HepG2 (cell line): ENCODE measurements around the gene GALNT16. TPM values are rescaled to one million over a fixed set of nuclear protein-coding genes. Genes with fewer than 3 reads are reported as not detected.

Experiments
- CBX1 ChIP-seq: IDR thresholded peaks from one replicate; pipeline ENCODE4 v1.6.1; 2016; ENCODE audit warnings: antibody characterized with exemption, low read depth
- DRAP1 ChIP-seq: IDR thresholded peaks from 2 replicates; pipeline ENCODE4 v1.6.1; 2016; ENCODE audit warnings: missing genetic modification reagents, missing compliant biosample characterization
- EP300 ChIP-seq, 3 experiments: sonication (generic) in 1 of 3; formaldehyde crosslinking in 1 of 3; IDR thresholded peaks; 2 replicates each; pipeline versions ENCODE4 v1.5.1 to v1.6.1; 2011 to 2020; ENCODE audit warnings: low read depth in 2 of 3, low read length in 2 of 3, borderline replicate concordance in 1 of 3, improper control_type of control experiment in 1 of 3, mild to moderate bottlenecking in 1 of 3, missing genetic modification reagents in 1 of 3, moderate library complexity in 1 of 3
- ERF ChIP-seq: IDR thresholded peaks from 2 replicates; pipeline ENCODE4 v1.6.1; 2018; ENCODE audit warnings: missing biosample characterization, missing genetic modification reagents
- FOXO1 ChIP-seq: sonication (generic); formaldehyde crosslinking; IDR thresholded peaks from 2 replicates; pipeline ENCODE4 v1.4.0; 2020; ENCODE audit warnings: missing genetic modification reagents
- GATAD1 ChIP-seq: IDR thresholded peaks from 2 replicates; pipeline ENCODE4 v1.6.1; 2016; ENCODE audit warnings: missing genetic modification reagents, missing compliant biosample characterization
- GRHL1 ChIP-seq: sonication (generic); formaldehyde crosslinking; conservative IDR thresholded peaks from 2 replicates; pipeline ENCODE4 v1.8.0; 2022; ENCODE audit warnings: missing genetic modification reagents
- IRF2 ChIP-seq: IDR thresholded peaks from 2 replicates; pipeline ENCODE4 v1.6.1; 2018; ENCODE audit warnings: missing genetic modification reagents, missing compliant biosample characterization
- KMT2A ChIP-seq: sonication (generic); formaldehyde crosslinking; IDR thresholded peaks from 2 replicates; pipeline ENCODE4 v1.4.0; 2020; ENCODE audit warnings: missing genetic modification reagents
- NFE2L2 ChIP-seq: fragments of 150-350 bp; IDR thresholded peaks from 2 replicates; pipeline ENCODE4 v1.6.1; 2014; ENCODE audit warnings: low read length
- POLR2A ChIP-seq, 2 experiments: IDR thresholded peaks; 2 replicates each; pipeline ENCODE4 v1.6.1; 2011; ENCODE audit warnings: low read depth in 2 of 2, low read length in 2 of 2, mild to moderate bottlenecking in 1 of 2, moderate library complexity in 1 of 2; ENCODE audit not compliant: insufficient read depth in 1 of 2
- RAD21 ChIP-seq: fragments of 450-650 bp; formaldehyde crosslinking; IDR thresholded peaks from 2 replicates; pipeline ENCODE4 v1.5.0; 2020; ENCODE audit warnings: mild to moderate bottlenecking
- RCOR2 ChIP-seq: IDR thresholded peaks from 2 replicates; pipeline ENCODE4 v1.6.1; 2016; ENCODE audit warnings: missing biosample characterization, missing genetic modification reagents
- RELA ChIP-seq: sonication (generic); formaldehyde crosslinking; IDR thresholded peaks from 2 replicates; pipeline ENCODE4 v1.4.0; 2020; ENCODE audit warnings: missing genetic modification reagents
- SAP130 ChIP-seq: IDR thresholded peaks from 2 replicates; pipeline ENCODE4 v1.6.1; 2016; ENCODE audit warnings: low read depth
- SP5 ChIP-seq: IDR thresholded peaks from 2 replicates; pipeline ENCODE4 v1.6.1; 2016; ENCODE audit warnings: low read depth, borderline replicate concordance
- TBX3 ChIP-seq: fragments of 450-650 bp; IDR thresholded peaks from 2 replicates; pipeline ENCODE4 v1.6.1; 2017; ENCODE audit warnings: antibody characterized with exemption, mild to moderate bottlenecking, inconsistent platforms, borderline replicate concordance
- ZNF143 ChIP-seq: sonication (generic); formaldehyde crosslinking; IDR thresholded peaks from 2 replicates; pipeline ENCODE4 v1.4.0; 2020; ENCODE audit warnings: missing genetic modification reagents
- ZNF24 ChIP-seq: fragments of 450-650 bp; IDR thresholded peaks from 2 replicates; pipeline ENCODE4 v1.6.1; 2017; ENCODE audit warnings: antibody characterized with exemption, mild to moderate bottlenecking
- ZNF264 ChIP-seq: sonication (generic); formaldehyde crosslinking; IDR thresholded peaks from 2 replicates; pipeline ENCODE4 v1.4.0; 2020; ENCODE audit warnings: missing genetic modification reagents
- ZNF354B ChIP-seq: sonication (generic); formaldehyde crosslinking; IDR thresholded peaks from 2 replicates; pipeline ENCODE4 v1.8.0; 2022; ENCODE audit warnings: mild to moderate bottlenecking, missing genetic modification reagents
- ZNF430 ChIP-seq: sonication (generic); formaldehyde crosslinking; IDR thresholded peaks from 2 replicates; pipeline ENCODE4 v1.9.0; 2021; ENCODE audit warnings: mild to moderate bottlenecking, missing genetic modification reagents
- ZNF543 ChIP-seq: sonication (generic); formaldehyde crosslinking; IDR thresholded peaks from 2 replicates; pipeline ENCODE4 v1.4.0; 2020; ENCODE audit warnings: mild to moderate bottlenecking, missing genetic modification reagents
- ZNF572 ChIP-seq: sonication (generic); formaldehyde crosslinking; IDR thresholded peaks from 2 replicates; pipeline ENCODE4 v1.5.1; 2020; ENCODE audit warnings: mild to moderate bottlenecking, missing genetic modification reagents
- ZSCAN31 ChIP-seq: sonication (generic); formaldehyde crosslinking; IDR thresholded peaks from 2 replicates; pipeline ENCODE4 v1.5.0; 2020; ENCODE audit warnings: low read depth, mild to moderate bottlenecking, missing genetic modification reagents
- ZZZ3 ChIP-seq: sonication (generic); formaldehyde crosslinking; IDR thresholded peaks from 2 replicates; pipeline ENCODE4 v1.4.0; 2020; ENCODE audit warnings: missing genetic modification reagents, mild to moderate bottlenecking, borderline replicate concordance
- polyA plus RNA-seq, 8 experiments: library from polyadenylated mRNA; depleted of rRNA in 3 of 8; stranded (reverse) in 7 of 8; unstranded in 1 of 8; fragments of >200 nt; fragmentation: Illumina TruSeq in 4 of 8; extraction: Trizol in 4 of 8; gene quantifications; 2 replicates each; pipeline versions ENCODE4 v1.2.1 to v1.2.3, GENCODE V29; 2011 to 2016; ENCODE audit warnings: low read depth in 4 of 8, missing spikeins in 1 of 8, mixed read lengths in 1 of 8; ENCODE audit not compliant: insufficient read depth in 1 of 8
- total RNA-seq, 5 experiments: library from RNA; depleted of rRNA; stranded (reverse); fragments of >200 nt; fragmentation: Illumina TruSeq; extraction: Trizol; gene quantifications; 2 replicates each; pipeline ENCODE4 v1.2.3, GENCODE V29; 2016; ENCODE audit warnings: low read depth in 1 of 5
- TF ChIP-seq, protein P1 (sequence below): sonication (generic); IDR thresholded peaks from 2 replicates; pipeline ENCODE4 v1.6.1; 2016; ENCODE audit warnings: low read depth, borderline replicate concordance
- TF ChIP-seq, protein P2 (sequence below): IDR thresholded peaks from 2 replicates; pipeline ENCODE4 v1.6.1; 2016; ENCODE audit warnings: low read depth, control low read depth

The GALNT16 gene
- total and polyA plus RNA-seq, 2 of the 13 experiments (the other 11 are each of a cell fraction or from before 2014, with no cell fraction given), result 0.54 to 0.82 TPM

DNA sequence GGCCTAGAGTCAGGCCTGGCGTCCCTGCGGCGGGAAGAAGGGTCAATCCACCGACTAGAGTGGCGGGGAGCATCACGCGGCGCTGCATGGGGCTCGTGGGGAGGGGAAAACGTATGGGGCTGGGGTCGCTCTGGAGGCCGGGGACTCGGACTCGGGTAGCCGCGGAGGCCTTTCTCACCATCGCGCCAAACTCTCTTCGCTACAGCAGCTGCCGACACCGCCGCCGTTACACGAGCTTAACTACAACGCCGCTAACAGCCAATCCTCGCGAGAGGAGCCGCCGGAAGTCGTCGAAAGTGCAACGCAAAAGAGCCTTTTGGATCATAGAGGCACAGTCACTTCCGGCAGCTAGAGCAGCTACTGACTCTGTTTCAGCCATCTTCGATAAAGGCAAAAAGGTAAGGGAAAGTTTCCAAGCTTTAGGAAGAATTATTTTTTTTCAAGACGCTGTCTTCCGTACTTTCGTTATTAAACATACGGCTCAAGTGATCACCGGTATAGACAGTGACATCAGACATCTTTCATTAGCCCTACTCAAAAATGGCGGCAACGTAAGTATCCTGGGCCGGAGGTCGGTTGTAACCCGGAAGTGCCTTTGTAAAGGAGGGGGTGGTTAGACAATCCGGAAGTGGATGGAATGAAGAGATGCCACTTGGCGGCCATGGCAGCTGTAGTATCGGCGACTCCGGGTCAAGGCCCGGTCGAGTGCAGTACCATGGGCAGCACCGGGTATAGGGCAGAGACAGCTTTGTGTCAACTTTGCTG, 138.3 kb downstream of the GALNT16 start, which contains the start of the genes ERH and SLC39A9 (continued):
- no peak for TF ChIP-seq RELA
- TF ChIP-seq, protein P1, sequence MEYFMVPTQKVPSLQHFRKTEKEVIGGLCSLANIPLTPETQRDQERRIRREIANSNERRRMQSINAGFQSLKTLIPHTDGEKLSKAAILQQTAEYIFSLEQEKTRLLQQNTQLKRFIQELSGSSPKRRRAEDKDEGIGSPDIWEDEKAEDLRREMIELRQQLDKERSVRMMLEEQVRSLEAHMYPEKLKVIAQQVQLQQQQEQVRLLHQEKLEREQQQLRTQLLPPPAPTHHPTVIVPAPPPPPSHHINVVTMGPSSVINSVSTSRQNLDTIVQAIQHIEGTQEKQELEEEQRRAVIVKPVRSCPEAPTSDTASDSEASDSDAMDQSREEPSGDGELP, result 0 out of 2 replicates have a peak, but pooled peaks have one; percentile 43
- 0 out of 2 replicates have a peak, but pooled peaks have one; percentile 33 for TF ChIP-seq ZSCAN31
- no peak for TF ChIP-seq ZNF354B (CRISPR knock-in tag)
- no peak for TF ChIP-seq RCOR2 (CRISPR knock-in tag)
- TF ChIP-seq ZNF24, result no peak
- no peak for TF ChIP-seq ZNF572 (CRISPR knock-in tag)
- peak; percentile 36; the same call in 1 of the 2 replicates for TF ChIP-seq RAD21 (CRISPR knock-in tag)
- peak; percentile 19; the same call in 1 of the 2 replicates for TF ChIP-seq ZNF264 (CRISPR knock-in tag)
- TF ChIP-seq TBX3, result no peak
- TF ChIP-seq KMT2A (CRISPR knock-in tag), result peak; percentile 95
- TF ChIP-seq POLR2A (IDR thresholded peaks at IDR 0.05; ENCODE audit: insufficient read depth in 1 of 2, low read depth in 2 of 2, low read length in 2 of 2), result peak; percentile 85 to 95
- peak; percentile 65 for TF ChIP-seq ERF (CRISPR knock-in tag)
- peak; percentile 74 for TF ChIP-seq DRAP1
- no peak for TF ChIP-seq CBX1
- TF ChIP-seq NFE2L2, result no peak
- TF ChIP-seq ZNF543, result peak; percentile 19; the same call in 1 of the 2 replicates
- peak; percentile 62; the same call in 1 of the 2 replicates for TF ChIP-seq ZNF143 (CRISPR knock-in tag)
- TF ChIP-seq FOXO1 (CRISPR knock-in tag), result peak; percentile 32; the same call in 1 of the 2 replicates
- peak; percentile 13; the same call in 1 of the 2 replicates for TF ChIP-seq SP5
- TF ChIP-seq EP300 (IDR thresholded peaks at IDR 0.05; ENCODE audit: low read depth in 2 of 2, low read length in 2 of 2), result no peak
- TF ChIP-seq EP300 (CRISPR knock-in tag; IDR thresholded peaks at IDR 0.05; ENCODE audit: borderline replicate concordance), result 0 out of 2 replicates have a peak, but pooled peaks have one; percentile 30
- TF ChIP-seq, protein P2, sequence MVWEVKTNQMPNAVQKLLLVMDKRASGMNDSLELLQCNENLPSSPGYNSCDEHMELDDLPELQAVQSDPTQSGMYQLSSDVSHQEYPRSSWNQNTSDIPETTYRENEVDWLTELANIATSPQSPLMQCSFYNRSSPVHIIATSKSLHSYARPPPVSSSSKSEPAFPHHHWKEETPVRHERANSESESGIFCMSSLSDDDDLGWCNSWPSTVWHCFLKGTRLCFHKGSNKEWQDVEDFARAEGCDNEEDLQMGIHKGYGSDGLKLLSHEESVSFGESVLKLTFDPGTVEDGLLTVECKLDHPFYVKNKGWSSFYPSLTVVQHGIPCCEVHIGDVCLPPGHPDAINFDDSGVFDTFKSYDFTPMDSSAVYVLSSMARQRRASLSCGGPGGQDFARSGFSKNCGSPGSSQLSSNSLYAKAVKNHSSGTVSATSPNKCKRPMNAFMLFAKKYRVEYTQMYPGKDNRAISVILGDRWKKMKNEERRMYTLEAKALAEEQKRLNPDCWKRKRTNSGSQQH (CRISPR knock-in tag), result peak; percentile 32
- peak; percentile 95 for TF ChIP-seq SAP130 (CRISPR knock-in tag)
- TF ChIP-seq GRHL1 (CRISPR knock-in tag), result no peak
- TF ChIP-seq ZNF430 (CRISPR knock-in tag), result peak; percentile 52; the same call in 1 of the 2 replicates
- peak; percentile 94 for TF ChIP-seq GATAD1 (CRISPR knock-in tag)
- 0 out of 2 replicates have a peak, but pooled peaks have one; percentile 5 for TF ChIP-seq ZZZ3
- TF ChIP-seq IRF2 (CRISPR knock-in tag), result peak; percentile 60; the same call in 1 of the 2 replicates
